Stimulated activated CD8-positive, alpha-beta memory T cell treated with anti-CD3 and anti-CD28 coated beads, Interleukin-12 subunit alpha, Interleukin-12 subunit beta, amount 100 ng/mL, for 4 hours (primary cell): ENCODE measurements around the gene MAD1L1.
"Not testable (repeated sequence)": the region's sequence is repeated elsewhere in the genome, so short reads cannot be mapped to it uniquely, and the experiment has no call there.

Experiments
- DNase-seq: peaks from one replicate; pipeline ENCODE4 v3.0.0-alpha.2; 2020; ENCODE audit warnings: low read depth

Gene MAD1L1

DNA sequence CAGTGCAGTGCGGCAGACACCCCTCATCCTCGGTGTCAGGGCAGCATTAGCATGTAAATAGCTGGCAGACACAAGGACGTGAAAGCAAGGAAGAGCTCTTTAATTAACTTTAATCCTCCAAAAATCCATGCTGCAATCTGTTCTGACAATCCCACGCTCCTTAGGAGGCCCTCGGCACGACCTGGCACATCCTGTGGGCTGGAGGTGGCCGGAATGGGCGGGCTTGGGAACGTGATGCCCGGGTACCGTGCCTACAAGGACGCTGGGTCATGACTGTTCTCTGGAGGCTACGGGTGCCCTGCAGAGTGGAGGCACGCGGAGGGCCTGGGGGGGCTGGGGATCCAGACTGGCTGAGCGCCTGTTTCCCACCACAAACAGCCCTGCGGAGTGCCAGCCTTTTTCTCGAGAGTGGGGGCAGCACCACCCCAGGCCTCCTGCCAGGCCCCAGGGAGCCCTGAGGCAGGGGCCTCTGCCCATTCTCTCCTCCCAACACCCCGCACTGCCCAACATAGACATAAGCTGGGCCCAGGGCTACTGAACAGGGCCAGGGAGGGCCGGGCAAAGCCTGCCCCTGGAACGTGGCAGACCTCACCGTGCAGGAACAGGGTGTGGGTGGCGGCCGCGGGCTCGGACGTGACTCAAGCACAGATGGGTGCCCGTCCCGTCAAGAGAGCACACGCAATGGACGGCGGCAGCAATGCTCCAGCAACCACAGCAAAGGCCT is 189.3 kb downstream of the MAD1L1 start:
- no peak for DNase-seq

- no peak for DNase-seq
These were observed 190.1 kb downstream of the MAD1L1 start for GRCh38 chr7:2042650-2043049.

DNA sequence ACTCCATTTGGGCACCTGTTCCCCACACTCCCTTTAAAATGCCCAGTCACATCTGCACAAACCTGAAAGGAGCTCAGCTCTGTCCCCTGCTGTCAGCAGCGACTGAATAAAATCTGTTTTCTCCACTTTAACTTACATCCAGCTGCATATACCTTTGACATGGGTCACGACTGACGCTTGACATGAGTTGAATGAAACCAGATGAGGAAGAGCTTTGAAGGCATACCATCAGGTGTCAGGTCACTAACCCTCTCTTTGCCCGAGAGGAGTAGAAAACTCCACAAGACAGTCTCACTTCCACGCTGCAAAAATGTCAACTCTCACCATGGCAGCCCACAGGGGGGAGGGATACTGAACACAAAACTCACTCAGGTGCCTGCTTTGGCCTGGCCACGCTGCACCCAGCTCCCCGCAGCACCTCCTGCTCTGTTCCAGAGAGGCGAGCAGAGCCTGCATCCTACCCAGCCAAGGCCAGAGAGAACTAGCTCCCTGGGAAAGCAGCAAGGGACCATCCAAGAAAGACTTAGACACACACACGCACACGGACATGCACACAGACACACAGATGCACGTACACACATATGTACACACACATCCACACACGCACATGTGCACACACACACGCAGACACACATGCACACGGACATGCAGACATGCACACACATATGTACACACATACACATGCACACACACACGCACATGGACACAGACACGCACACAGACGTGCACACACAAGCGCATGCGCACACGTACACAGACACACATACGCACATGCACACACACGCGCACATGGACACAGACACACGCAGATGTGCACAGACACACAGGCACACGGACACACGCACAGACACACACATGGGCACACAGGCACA is 191.0 kb downstream of the MAD1L1 start:
- DNase-seq = no peak

DNA sequence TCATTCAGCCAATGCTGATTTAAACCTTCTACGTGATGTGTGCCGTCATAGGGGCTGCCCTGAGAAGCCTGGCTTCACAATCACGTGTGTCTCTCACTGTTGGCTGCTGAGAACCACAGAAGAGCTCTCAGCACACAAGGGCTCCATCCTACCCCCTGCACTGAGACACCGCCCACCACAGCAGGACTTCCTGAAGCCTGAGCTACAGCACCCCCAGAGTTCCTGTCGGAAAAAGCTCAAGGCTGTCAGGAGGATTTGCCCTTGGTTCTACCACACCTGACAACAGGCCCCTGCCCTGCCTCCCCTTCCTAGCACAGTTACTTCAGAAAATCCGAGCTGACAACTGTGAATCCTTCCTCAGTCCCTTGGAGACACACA is 191.9 kb downstream of the MAD1L1 start:
- DNase-seq = no peak

DNA sequence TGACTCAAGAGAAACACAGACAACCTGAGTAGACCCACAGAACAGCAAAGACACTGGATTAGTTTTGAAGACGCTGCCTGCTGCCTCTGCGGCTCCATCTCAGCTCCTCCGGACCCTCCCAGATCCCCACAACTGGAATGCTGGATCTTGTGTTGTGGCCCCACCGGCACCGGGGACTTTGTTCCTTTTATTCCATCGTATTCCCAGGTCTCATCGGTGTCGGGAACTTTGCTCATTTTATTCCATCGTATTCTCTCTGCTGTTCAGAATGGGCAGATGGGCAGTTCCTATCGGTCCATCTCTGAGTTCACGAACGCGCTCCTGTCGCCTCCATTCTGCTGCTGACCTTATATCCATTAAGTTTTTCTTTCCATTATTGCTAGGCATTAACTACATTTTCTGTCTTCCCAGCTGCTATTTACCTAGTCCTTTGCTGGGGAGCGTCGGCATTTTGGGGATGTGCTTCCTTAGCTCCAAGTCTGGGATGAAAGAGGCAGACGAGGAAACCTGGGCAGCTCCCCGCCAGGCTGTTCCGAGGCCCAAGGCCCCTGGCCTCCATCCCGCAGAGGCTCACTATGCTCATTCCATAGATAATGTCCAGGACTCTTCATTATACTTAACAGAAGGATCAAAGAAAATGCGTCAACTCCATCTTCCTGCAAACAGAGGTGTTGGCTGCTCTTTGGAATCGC is 192.4 kb downstream of the MAD1L1 start:
- DNase-seq = no peak

GRCh38 chr7:2038931-2039728 is 193.6 kb downstream of the MAD1L1 start:
- no peak for DNase-seq

- no peak for DNase-seq
These were observed 194.8 kb downstream of the MAD1L1 start for GRCh38 chr7:2037808-2038522.

- DNase-seq = no peak
These were observed 195.4 kb downstream of the MAD1L1 start for GRCh38 chr7:2037301-2037807.

GRCh38 chr7:2036786-2037185 is 196.0 kb downstream of the MAD1L1 start:
- DNase-seq = no peak

DNA sequence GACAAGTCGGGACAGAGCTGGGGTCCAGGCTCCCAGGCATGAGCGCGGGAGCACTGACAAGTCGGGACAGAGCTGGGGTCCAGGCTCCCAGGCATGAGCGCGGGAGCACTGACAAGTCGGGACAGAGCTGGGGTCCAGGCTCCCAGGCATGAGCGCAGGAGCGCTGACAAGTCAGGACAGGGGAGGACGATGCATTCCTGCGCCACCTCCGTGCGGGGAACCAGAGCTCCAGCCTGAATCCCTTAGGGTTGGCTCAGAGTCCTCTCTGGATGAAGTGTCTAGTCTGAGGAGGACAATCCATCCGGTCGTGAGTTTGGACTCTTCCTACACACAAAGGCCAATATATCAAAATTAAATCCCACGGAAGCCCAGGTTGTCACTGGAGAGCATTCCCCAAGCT is 196.5 kb downstream of the MAD1L1 start:
- not testable (repeated sequence) for DNase-seq

DNA sequence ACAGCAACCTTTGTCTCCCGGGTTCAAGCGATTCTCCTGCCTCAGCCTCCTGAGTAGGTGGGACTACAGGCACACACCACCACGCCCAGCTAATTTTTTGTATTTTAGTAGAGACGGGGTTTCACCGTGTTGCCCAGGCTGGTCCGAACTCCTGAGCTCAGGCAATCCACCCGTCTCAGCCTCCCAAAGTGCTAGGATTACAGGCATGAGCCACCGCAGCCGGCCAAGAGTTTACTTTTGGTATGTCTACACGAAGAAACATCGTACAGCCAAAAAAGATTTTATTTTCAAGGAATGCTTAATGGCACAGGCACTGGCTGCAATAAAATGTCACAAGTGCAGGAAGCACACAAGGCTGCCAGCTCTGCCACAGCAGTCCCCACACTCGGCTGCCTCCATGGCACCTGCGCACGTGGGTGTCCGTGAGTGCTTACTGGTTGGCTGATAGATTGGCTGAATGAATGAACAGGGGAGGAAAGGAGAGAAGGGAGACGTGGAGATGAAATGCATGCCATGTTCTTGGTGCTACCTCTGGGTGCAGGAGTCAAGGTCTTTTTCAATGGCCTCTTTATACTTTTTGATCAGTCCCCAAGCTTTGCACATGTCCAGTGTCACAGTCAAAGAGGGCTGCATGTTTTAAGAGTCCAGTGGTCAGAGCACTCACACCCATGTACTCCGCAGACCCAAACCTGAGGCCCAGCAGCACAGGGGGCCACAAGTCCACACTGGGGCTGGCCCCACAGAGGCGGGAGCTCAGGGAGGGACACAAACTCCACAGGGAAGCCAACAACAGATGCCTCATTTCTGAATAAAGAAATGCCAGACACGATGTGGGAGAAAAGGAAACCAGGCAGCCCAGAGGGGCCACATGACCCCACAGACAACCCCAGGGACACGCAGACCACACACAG is 198.2 kb downstream of the MAD1L1 start:
- no peak for DNase-seq

GRCh38 chr7:2033586-2034135 is 199.1 kb downstream of the MAD1L1 start:
- DNase-seq = no peak

GRCh38 chr7:2032876-2033407 is 199.8 kb downstream of the MAD1L1 start:
- no peak for DNase-seq

- DNase-seq = no peak
These were observed 200.5 kb downstream of the MAD1L1 start for GRCh38 chr7:2032030-2032875.

DNA sequence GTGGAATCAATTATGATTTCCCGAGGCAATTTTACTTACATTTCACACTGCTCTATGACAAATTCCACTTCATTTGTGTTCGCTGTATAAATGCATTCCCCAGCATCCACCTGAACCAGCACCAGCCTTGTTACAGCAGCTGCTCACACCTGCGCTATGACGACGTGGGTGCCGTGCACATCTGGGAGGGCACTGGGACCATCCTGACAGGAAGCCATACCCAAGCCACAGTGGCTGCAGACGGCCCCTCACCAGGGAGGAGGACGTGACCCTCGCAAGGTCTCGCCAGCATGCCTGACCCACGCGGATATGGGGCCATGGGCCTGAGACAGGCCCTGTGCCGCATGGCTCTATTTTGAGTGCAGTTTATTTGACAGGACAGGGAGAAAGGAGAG is 201.3 kb downstream of the MAD1L1 start:
- DNase-seq = no peak

DNA sequence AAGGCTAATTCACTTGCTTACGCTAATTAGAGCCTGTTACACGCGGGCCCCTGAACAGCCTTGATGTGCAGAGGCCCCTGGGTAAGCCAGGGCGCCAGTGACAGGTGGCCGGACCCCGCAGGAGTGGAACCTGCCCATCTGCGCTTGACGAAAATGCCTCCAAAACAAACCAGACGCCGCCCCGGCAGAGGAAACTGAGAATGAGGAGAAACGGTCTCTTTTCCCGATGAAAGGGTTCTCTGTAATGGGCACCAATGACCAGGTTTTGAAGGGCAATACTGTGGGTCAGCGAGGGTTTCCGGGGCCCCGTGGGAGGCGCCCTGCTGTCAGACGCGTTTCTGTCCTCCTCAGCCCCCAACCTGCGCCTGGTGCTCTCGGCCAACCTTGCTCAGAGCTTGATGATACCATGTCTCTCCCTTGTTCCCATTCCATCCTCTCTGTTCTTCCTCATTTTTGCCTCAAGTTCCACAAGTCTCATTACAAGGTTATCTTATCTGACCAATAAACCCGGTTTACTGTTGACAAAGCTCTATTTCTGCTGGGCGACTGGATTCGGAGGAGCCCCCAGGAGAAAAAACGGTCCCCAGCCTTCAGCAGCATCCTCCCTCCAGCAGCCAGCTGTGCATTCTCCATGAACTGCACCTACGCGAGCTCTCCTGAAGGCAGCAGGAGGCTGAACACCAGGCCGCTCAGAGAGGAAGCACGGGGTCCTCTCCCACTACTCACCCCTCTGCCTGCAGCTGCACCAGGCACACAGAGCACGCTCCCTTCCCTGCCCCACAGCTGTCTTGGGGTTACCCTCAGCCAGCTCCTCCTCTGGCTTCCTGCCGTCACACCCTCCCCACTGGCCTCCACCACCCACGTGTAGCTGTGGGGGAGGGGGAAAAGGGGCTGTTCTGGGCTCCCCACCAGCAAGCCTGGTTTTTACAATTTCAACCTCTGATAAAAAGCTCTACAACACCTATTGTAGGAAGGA is 202.0 kb downstream of the MAD1L1 start:
- DNase-seq = no peak

GRCh38 chr7:2029936-2030335 is 202.8 kb downstream of the MAD1L1 start:
- no peak for DNase-seq
